GM21447 (cell line): ENCODE data around the gene PTPRM.
"Not testable (repeated sequence)": the region's sequence is repeated elsewhere in the genome, so short reads cannot be mapped to it uniquely, and the experiment has no call there.

Experiments
- ATAC-seq: cut with Tn5 transposase; IDR thresholded peaks from one replicate; pipeline ENCODE4 v1.9.1; 2021; ENCODE audit not compliant: unreplicated experiment

Gene PTPRM

GRCh38 chr18:8029061-8029460 lies 461.9 kb downstream of the PTPRM start:
- ATAC-seq: no peak

DNA sequence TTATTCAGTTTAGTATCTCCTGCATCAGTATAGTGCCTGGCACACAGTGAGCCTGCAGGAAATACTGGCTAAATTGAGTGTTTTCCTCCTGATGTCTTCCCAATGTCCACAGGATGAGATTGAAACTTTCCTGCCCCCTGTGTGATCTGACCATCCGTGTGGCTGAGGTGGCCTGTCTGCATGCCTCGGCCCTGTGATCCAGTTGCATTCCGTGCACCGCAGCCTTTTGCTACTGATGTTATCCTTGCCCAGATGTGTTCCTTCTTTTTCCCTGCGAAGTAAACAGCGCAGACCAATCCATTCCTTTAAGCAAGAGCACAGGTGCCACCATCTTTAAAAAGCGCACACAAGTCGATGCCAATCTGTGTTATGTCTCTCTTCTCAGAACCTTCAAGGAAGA lies 462.6 kb downstream of the PTPRM start:
- no peak for ATAC-seq

- no peak for ATAC-seq
Measured at GRCh38 chr18:8030201-8030600, 463.1 kb downstream of the PTPRM start.

- ATAC-seq: no peak
Measured at GRCh38 chr18:8031496-8031895, 464.4 kb downstream of the PTPRM start.

GRCh38 chr18:8034674-8035073 lies 467.6 kb downstream of the PTPRM start:
- ATAC-seq: no peak

DNA sequence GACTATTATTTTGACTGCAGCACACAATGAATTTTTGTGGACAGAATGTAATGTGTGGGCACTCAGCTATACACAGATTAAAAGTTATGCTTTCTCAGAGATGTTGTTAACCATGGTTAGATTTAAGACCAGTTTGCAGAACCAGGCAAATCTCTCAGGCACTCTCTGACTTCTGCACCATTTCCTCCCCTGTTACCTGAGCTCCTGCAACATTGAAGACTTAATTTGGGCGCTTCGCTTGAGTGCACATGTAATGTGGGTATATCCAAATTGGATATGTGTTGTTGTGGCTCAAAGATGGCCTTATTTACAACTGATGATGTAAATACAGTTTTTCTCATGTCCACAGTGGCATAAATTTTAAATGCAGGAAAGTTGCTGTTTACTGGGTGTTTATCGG lies 469.4 kb downstream of the PTPRM start:
- ATAC-seq: no peak

DNA sequence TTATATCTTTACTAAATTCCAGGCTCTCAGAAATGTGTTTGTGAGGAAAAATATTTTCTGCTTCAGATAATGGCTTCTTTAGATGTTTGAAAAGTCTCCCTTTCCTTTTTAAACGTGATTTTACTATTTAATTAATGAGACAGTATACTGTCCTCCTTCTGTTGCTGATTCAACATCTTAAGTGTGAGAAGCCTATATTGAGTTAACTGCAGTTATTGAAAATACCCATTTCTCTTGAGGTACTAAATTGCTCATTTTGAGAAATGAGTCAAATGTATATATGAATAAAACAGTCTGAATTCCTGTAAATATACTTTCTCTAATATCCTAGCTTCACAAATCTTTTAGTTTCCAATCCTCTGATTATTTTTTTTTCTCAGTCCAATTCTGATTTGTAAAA lies 470.2 kb downstream of the PTPRM start:
- no peak for ATAC-seq

- no peak for ATAC-seq
Measured at GRCh38 chr18:8040021-8040420, 472.9 kb downstream of the PTPRM start.

GRCh38 chr18:8041526-8042111 lies 474.5 kb downstream of the PTPRM start:
- no peak for ATAC-seq

- ATAC-seq: no peak
Measured at GRCh38 chr18:8044004-8044403, 476.9 kb downstream of the PTPRM start.

DNA sequence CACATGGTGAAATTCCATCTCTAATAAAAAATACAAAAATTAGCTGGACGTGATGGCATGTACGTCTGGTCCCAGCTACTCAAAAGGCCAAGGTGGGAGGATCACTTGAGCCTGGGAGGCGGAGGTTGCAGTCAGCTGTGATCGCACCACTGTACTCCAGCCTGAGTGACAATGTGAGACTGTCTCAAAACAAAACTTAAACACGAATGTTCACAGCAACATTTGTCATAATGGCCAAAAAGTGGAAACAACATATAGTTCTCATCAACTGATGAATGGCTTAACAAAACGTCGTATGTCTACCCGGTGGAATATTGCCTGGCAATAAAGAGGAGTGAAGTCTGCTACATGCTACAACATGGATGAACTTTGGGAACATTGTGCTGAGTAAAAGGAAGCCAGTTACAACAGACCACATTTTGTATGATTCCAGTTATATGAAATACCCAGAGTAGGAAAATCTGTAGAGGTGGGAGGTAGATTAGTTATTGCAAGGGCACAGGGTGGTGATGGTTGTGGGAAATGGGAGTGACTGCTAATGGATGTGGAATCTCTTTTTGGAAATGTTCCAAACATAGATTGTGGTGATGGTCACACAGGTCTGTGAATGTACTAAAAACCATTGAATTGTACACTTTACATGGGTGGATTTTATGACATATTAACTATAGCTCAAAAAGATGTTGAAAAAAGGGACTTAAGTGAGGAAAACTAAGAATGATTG lies 478.2 kb downstream of the PTPRM start:
- ATAC-seq: no peak

GRCh38 chr18:8045884-8046281 lies 478.8 kb downstream of the PTPRM start:
- no peak for ATAC-seq

GRCh38 chr18:8046441-8046840 lies 479.3 kb downstream of the PTPRM start:
- ATAC-seq: no peak

- ATAC-seq: no peak
Measured at GRCh38 chr18:8049147-8049546, 482.0 kb downstream of the PTPRM start.

- no peak for ATAC-seq
Measured at GRCh38 chr18:8050616-8051329, 483.7 kb downstream of the PTPRM start.

DNA sequence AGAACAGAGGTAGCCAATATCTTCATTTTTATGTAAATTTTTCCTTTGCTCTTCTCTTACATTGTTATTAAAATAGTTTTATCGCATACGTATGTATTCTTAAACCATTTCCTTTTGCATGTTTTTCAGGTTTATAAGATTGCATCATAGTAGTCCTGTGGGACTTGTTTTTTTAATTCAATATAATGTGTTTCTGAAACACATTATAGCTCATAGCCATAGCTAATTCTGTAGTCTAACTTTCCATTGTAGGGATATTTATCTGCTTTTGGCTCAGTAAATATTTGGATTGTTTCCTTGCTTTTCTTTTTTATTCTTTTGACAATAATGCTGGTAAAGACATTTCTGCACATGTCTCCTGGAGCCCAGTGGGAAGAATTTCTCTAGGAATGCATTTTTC lies 484.3 kb downstream of the PTPRM start:
- no peak for ATAC-seq

DNA sequence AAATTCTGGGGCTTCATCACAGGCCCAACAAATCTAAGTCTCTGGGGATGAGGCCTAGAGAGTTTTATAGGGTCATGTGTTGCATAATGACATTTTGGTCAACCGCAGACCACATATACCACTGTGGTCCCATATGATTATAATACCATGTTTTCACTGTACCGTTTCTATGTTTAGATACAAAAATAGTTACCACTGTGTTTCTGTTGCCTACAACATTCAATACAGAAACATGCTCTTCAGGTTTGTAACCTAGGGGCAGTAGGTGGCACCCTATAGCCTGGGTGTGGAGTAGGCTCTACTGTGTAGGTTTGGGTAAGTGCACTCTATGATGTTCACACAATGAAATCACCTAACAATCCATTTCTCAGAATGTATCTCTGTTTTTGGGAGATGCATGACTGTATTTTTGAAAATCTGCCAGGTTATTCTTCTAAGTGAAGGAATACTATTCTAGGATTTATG lies 485.2 kb downstream of the PTPRM start:
- no peak for ATAC-seq

GRCh38 chr18:8056723-8057122 lies 489.6 kb downstream of the PTPRM start:
- no peak for ATAC-seq

- ATAC-seq: not testable (repeated sequence)
Measured at GRCh38 chr18:8063152-8063551, 496.0 kb downstream of the PTPRM start.

DNA sequence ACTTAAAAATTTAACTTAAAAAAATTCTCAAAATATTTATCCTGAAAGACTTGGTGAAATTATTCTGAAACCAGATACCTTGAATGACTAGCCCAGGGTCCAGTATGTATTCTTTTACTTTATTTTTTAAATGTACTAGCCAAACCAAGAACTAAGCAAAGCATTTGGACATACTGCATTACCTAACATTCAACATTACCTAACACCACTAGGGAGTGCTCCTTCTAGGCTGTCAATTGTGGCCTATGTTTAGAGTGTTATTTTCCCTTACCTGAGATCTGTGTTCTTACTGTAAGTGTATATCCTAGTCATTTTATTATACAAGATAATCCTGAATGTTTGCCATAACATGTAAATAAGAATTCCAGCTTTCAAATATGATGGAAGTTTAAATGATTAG lies 496.6 kb downstream of the PTPRM start:
- no peak for ATAC-seq

DNA sequence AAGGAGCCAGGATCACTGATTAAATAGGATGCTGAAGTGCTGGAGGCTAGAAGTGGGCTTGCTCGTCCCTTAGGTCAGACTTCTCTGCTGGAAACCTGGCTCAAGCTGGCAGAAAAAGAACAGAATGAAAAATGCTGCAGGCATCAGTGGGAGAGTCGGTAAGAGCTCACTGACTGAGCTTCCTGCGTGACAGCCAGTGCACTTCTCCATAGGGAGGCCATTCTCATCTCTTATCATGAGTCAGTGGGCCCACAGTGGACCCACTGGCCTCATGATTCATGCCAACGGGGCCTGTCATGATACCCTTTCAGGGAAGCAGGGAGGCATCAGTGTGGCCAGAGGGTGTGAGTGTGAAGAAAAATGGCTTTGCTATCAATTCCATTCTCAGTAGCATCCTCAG lies 498.2 kb downstream of the PTPRM start:
- ATAC-seq: no peak

DNA sequence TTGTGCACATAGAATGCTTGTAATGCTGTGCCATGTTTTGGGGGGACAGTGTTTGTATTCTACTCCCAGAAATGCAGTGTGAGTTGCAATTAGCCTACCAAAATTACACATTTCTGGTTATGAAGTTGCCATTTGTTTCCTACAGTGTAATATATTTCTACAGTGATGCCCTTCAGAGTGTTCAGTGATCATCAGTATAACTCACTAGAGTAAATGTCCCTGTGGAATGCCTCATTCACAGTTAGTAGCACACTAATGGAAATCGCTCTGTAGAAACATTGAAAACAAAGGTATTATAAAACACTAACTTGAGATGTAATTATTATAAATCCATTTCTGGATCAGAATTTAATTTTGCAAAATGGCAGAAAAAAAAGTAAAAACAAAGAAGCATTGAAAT lies 498.7 kb downstream of the PTPRM start:
- ATAC-seq: no peak
